Left ventricle myocardium inferior (tissue), 1 donor: ENCODE measurements around the gene OR6B3. TPM values are rescaled to one million over a fixed set of nuclear protein-coding genes. Genes with fewer than 3 reads are reported as not detected.

Source experiments
- DNase-seq: peaks from one replicate; pipeline ENCODE4 v3.0.0-alpha.2; 2020
- H3K27ac ChIP-seq: fragments of 200-600 bp; replicated peaks from 2 replicates; pipeline ENCODE4 v1.8.0; 2021
- H3K27me3 ChIP-seq: fragments of 200-600 bp; 2 replicates; pipeline ENCODE4 v1.8.0; 2021; ENCODE audit warnings: low read depth
- H3K36me3 ChIP-seq: fragments of 200-600 bp; 2 replicates; pipeline ENCODE4 v1.8.0; 2021
- H3K4me1 ChIP-seq: fragments of 200-600 bp; 2 replicates; pipeline ENCODE4 v1.8.0; 2021
- H3K4me3 ChIP-seq: fragments of 200-600 bp; 2 replicates; pipeline ENCODE4 v1.8.0; 2021; ENCODE audit warnings: mild to moderate bottlenecking, moderate library complexity
- H3K9me3 ChIP-seq: fragments of 200-600 bp; replicated peaks from 2 replicates; pipeline ENCODE4 v1.8.0; 2021
- intact Hi-C: fragments of 100-400 bp; cut with micrococcal nuclease; formaldehyde crosslinking; loops from one replicate; pipeline ENCODE4 v1.11.0; 2022
- total RNA-seq: library from RNA; stranded (reverse); fragmentation: NEBNext Ultra II Directional; extraction: Animal tissue kit (Norgen Biotek cat#: 25700); gene quantifications from one replicate; pipeline ENCODE4 v1.2.1, GENCODE V29; 2021
- TF ChIP-seq, protein P1 (sequence below): fragments of 200-600 bp; IDR thresholded peaks from 2 replicates; pipeline ENCODE4 v1.8.0; 2021; ENCODE audit warnings: antibody characterized with exemption, mild to moderate bottlenecking, borderline replicate concordance
- donor health status: DM: no; HTN: yes; CAD: no; lungs with severe emphysema.

Gene OR6B3
- total RNA-seq, 1 donor from 2014 or later, result not detected

DNA sequence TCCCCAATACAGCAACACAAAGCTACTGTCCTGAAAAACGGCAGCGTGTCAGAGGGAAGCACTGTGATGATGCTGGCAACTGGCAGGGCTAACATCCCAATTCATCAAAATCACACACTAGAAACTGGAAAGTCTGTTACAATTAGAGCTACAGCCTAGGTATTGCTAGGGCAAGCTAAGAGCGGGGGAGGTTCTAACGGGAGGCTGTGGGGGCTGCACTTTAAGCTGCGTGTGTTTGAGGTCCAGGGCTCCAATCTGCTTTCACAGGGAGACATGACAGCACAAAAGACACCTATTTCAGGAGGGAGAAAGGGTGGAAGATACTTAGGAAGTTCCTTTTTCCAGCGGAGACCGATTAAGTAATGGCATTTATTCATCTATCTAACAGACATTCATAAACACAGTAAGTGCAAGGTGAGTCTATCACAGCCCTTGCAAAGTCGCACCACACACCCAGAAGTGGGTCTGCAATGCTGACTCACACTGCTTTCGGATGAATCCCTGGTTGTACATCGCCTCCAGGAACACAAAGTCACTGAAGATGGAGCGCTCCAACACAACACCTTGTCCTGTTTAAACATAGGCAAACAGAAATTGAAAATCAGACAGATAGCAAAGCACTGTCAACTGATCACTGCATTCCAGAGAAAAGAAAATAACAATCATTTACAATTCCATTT is 35.1 kb downstream of the OR6B3 start:
- H3K4me3 ChIP-seq, result no peak overlapping the region
- TF ChIP-seq, protein P1, sequence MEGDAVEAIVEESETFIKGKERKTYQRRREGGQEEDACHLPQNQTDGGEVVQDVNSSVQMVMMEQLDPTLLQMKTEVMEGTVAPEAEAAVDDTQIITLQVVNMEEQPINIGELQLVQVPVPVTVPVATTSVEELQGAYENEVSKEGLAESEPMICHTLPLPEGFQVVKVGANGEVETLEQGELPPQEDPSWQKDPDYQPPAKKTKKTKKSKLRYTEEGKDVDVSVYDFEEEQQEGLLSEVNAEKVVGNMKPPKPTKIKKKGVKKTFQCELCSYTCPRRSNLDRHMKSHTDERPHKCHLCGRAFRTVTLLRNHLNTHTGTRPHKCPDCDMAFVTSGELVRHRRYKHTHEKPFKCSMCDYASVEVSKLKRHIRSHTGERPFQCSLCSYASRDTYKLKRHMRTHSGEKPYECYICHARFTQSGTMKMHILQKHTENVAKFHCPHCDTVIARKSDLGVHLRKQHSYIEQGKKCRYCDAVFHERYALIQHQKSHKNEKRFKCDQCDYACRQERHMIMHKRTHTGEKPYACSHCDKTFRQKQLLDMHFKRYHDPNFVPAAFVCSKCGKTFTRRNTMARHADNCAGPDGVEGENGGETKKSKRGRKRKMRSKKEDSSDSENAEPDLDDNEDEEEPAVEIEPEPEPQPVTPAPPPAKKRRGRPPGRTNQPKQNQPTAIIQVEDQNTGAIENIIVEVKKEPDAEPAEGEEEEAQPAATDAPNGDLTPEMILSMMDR, result no peak
- intact Hi-C loops, result no loop called here
- DNase-seq, result no peak
- H3K27ac ChIP-seq, result no peak overlapping the region
- H3K27me3 ChIP-seq, result no peaks in the 10 kb centered on the region
- H3K9me3 ChIP-seq, result no peaks in the 10 kb centered on the region
- peaks cover 80% of the 10 kb centered on the region for H3K36me3 ChIP-seq
- H3K4me1 ChIP-seq, result peaks cover 18% of the 10 kb centered on the region

DNA sequence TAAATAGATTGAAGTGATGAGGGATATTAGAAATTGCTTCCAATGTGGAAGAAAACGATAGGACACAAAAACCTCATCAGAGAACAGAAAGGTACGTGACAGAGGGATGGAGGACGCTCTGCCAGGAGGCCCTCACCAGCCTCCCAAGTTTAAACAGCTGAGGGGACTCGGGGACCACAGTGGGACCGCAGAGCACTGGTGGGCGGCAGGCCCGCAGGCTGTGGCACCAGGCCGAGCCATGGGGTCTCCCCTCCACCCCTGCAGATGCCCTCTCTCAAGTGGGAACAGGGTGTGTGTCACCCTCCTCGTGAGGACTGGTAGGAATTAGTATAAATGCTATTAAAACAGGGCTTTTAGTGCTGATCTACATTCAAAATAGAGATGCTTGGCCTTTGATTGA is 39.0 kb downstream of the OR6B3 start:
- Histone ChIP-seq H3K9me3 (no peaks in the 10 kb centered on the region), H3K4me3 (no peak overlapping the region), H3K27me3 (no peaks in the 10 kb centered on the region), H3K36me3 (peaks cover 99% of the 10 kb centered on the region), H3K27ac (no peak overlapping the region), H3K4me1 (no peaks in the 10 kb centered on the region)
- TF ChIP-seq, protein P1, result no peak
- intact Hi-C loops, result no loop called here
- no peak for DNase-seq

DNA sequence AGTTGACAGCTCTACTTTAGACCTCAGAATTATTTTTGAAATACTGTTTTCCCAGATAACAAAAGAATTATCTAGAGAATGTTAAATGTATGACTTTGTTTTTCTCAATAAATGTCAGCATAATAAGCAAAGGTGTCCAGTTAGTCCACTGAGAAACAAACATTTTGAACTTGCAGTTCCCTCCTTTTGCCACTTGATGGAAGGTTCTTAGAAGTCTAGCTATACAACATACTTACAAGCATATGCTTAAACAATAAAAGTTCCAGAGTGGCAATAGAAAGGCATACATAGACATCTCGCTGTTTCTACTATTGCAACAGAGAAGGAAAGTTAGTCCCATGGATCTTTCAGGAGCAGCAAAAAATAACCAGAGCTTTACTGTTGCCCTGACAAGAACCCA is 40.0 kb downstream of the OR6B3 start:
- no peaks in the 10 kb centered on the region for H3K27me3 ChIP-seq
- no peaks in the 10 kb centered on the region for H3K9me3 ChIP-seq
- H3K27ac ChIP-seq, result no peak overlapping the region
- H3K36me3 ChIP-seq, result peaks cover 99% of the 10 kb centered on the region
- no peaks in the 10 kb centered on the region for H3K4me1 ChIP-seq
- no peak for DNase-seq
- TF ChIP-seq, protein P1, result no peak
- no peak overlapping the region for H3K4me3 ChIP-seq
- intact Hi-C loops, result no loop called here

DNA sequence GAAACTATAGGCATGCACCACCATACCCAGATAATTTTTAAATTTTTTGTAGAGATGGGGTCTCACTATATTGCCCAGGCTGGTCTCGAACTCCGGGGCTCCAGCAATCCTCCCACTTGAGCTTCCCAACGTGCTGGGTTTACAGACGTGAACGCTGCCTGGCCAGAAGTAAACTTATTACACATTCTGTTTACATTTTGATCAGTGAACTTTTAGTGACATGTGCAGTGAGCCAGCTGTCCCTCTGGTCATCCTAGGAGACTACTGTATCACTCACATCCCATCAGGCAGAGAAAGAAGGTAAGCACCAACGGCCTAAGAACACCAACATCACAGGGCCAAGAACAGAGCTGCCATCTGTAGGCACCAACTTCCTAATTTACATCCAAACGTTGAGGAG is 50.3 kb downstream of the OR6B3 start:
- Histone ChIP-seq H3K4me1 (peaks cover 3% of the 10 kb centered on the region), H3K4me3 (no peak overlapping the region), H3K9me3 (no peaks in the 10 kb centered on the region), H3K27me3 (no peaks in the 10 kb centered on the region), H3K27ac (no peak overlapping the region), H3K36me3 (peaks cover 97% of the 10 kb centered on the region)
- TF ChIP-seq, protein P1, result no peak
- intact Hi-C loops, result no loop called here
- no peak for DNase-seq

DNA sequence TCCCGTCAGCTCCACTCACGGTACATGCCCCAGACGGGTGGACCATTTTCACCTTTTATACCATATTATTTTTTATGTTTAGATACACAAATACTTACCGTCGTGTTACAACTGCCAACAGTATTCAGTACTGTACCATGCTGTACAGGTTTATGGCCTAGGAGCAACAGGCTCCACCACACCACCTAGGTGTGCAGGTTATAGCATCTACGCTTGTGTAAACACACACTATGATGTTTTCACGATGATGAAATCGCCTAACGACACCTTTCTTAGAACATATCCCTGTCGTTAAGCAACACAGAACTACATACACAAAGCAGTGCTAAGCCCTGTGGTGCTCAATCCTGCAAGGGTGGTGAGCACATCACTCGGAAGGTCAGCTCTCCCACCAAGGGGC is 52.6 kb downstream of the OR6B3 start:
- H3K27me3 ChIP-seq, result no peaks in the 10 kb centered on the region
- no peak overlapping the region for H3K4me3 ChIP-seq
- H3K36me3 ChIP-seq, result peaks cover 74% of the 10 kb centered on the region
- TF ChIP-seq, protein P1, result no peak
- intact Hi-C loops, result no loop called here
- H3K9me3 ChIP-seq, result no peaks in the 10 kb centered on the region
- H3K27ac ChIP-seq, result no peak overlapping the region
- peaks cover 9% of the 10 kb centered on the region for H3K4me1 ChIP-seq
- DNase-seq, result no peak
